Ovary (tissue), 3 donors: ENCODE results near the gene MC1R.

Source experiments
- CTCF ChIP-seq, 3 donors: fragments of 450-650 bp in 2 of 3; fragments of 200-600 bp in 1 of 3; IDR thresholded peaks; one replicate each; pipeline versions ENCODE4 v1.5.1 to v1.8.0; 2016 to 2022; ENCODE audit warnings: antibody characterized with exemption in 3 of 3, mild to moderate bottlenecking in 1 of 3
- EP300 ChIP-seq: sonication (generic); formaldehyde crosslinking; IDR thresholded peaks from one replicate; pipeline ENCODE4 v1.6.1; 2017; ENCODE audit warnings: antibody characterized with exemption
- POLR2A ChIP-seq: fragments of 450-650 bp; IDR thresholded peaks from one replicate; pipeline ENCODE4 v1.6.1; 2017; ENCODE audit warnings: antibody characterized with exemption, mild to moderate bottlenecking, moderate library complexity
- donor health status: DM: no; HTN: no; CAD: no.

- TF ChIP-seq CTCF (IDR thresholded peaks at IDR 0.05) (no peak), POLR2A (no peak), EP300 (no peak)
These were observed 35.8 kb downstream of the MC1R start for GRCh38 chr16:89954462-89954861.
